Activated T-cell treated with anti-CD3 and anti-CD28 coated beads for 48 hours (primary cell): ENCODE data around the gene CDH22.

Source experiments
- DNase-seq: peaks from one replicate; pipeline ENCODE4 v3.0.0-alpha.2; 2020; ENCODE audit warnings: low read depth

Gene CDH22

DNA sequence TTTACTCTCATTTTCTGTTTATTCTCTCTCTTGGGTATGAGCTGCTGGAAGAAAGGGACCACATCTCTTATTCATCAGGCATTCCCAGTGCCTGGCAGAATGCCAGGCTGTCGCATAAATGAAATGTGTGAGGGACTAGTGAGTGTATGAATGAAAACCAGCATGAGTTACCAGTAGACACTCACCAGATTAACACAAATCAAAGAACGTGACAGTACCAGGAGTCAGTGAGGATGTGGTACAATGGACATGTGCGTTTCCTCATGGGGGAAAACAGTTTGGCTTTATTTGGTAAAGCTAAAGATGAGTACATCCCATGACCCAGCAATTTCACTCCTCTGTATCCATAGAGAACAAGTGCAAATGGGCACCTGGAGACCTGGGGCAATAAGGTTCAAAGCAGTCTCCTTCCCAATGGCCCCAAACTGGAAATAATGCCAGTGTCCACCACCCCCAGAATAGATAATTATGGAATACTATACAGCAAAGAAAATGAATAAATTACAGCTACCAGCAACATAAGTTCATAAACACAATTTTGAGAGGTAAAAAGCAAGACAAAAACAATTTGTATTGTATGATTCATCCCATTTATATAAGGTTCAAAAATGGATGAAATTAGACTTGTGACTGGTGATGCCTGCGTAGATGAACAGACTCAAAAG lies 93.3 kb downstream of the CDH22 start:
- no peak for DNase-seq

DNA sequence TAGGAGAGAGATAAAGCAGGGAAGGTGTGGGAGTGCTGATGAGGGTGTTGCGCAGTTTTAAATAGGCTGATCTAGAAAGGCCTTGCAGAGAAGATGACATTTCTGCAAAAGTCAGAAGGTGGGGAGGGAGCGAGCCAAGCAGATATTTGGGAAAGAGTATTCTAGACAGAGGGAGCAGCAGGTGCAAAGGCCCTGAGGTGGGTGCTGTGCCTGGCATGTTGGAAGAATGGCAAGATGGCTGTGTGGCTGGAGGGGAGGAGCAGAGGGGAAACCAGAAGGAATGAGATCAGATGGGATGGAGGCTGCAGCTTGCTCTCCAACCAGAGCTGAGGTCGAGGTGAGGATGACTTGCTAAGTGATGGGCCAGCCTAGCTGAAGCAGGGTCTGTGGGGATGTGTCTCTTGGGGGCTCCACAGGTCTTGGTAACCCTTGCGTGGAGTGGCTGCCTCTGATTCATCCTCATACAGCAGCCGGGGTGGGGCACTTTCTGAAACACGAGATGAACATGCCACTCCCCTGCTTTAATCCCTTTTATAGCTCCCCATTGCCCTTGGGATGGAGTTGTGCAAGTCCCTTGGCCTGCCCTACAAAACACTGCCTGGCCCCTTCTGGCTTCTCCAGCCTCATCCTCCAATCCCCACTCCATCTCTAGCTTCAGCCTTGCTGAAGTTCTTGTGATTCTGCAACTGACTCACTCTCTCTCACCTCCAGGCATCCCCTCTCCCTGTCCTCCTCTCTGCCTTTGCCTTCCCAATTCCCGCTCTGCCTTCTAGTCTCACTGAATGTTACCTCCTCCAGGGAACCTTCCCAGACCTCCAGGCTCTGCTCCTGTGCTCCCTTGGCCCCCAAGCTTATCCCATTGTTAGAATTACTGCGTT lies 94.1 kb downstream of the CDH22 start:
- no peak for DNase-seq

DNA sequence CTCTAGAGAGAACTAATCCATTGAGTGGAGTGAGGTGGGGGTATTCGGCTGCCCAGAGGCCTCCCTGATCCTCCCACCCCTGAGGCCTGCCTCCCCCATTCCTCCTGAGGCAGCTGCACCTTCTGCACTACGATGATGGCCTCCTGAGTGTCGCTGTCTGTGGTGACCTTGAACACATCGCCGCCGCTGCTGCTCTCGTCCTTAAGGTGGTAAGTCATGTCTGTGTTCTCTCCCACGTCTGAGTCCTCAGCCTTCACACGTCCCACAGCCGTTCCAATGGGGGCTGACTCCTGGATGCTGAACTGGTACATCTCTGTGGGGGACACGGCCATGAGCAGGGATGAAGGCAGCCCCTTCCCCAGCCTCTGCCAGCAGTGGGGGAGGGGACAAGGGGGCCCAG lies 95.4 kb downstream of the CDH22 start:
- no peak for DNase-seq

DNA sequence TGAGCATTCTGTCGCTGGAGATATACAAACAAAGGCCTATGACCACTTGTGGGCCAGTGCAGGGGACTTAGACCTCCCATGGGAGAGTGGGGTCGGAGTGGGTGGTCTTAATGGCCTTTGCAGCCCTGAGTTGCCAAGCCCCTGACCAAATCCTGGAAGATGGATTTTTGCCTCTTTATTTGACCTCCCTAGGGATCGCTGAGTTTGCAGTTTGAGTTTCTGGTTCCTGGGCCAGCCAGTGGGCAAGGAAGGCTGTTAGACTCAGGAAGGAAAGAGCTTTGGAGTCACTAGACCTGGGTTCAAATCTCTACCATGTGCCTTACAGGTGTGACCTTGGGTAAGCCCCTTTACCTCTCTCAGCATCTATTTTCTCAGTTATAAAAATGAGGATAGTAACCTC lies 96.0 kb downstream of the CDH22 start:
- no peak for DNase-seq

DNA sequence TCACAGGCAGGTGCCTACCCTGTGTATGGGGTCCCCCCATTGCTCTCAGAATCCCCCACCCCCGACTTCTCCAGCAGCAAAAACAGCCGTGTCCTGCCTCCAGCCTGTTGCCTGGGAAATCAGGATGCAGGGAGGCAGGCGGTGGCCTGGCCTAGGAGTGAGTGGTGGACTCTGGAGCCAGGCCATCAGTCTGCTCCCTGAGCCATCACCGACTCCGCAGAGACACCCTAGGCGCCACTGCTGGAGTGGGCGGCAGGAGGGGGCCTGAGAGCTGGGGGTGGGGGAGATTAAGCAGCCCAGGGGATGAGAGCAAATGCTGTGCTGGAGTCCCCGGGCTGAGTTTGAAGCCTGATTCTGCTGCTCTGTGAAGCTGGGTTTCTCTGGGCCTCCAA lies 97.0 kb downstream of the CDH22 start:
- DNase-seq: no peak

DNA sequence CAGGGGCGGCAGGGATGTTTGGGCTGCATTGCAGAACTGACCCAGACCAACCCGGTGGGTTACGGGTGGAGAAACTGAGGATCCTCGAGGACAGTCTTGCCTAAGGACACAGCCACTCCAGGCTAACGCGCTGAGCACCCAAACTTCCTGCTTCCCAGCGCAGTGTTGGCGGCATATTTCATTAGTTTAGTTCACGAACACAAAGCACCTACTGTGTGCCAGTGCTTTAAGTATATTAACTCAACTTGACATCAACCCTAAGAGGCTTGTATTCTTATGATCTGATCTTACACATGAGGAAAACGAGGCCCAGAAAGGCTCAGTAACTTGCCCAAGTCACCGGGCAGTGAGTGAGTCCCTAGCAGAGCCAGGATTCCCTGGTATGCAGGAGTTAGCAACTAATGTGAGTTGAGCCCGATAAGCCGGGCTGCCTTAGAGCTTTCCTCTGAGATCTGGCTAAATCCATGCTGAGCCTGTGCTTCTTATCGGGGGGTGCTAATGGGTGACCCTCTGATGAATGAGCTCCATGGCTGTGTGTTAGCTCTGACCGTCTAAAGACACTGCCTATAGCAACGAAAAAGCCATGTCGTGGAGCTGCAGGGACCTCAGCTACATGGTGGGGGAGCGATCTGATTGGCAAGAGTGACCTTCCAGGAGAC lies 97.5 kb downstream of the CDH22 start:
- no peak for DNase-seq

DNA sequence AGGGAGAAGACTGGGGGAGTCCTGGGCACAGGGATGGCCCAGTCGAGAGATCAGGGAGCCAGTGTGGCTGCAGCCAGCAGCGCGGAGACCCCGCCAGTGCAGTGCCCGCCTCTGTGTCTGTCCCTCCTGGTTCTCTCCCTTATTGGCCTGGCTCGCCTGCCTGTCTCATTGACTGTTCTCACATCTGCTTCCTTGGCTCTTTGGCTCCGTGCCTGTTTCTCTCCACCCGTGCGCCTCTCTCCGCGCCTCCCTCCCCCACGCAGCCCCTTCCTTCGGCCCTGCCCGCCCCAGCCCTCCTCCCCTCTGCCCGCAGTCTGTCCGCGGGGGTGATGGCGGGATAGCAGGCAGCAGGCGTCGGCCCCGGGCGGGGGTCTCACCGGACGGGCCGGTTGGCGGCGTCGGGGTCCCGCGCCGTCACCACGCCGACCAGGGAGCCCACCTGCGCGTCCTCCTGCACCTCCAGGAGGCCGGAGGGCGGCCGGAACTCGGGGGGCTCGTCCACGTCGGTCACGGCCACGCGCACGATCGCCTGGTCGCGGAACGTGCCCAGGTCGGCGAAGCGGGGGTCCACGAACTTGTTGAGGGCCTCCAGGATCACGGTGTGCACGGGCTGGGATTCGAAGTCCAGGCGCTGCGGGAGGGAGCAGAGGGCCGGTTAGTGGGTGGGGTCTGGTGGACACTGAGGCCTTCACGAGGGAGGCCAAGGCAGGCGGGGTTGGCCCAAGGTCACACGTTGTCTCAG lies 98.2 kb downstream of the CDH22 start:
- no peak for DNase-seq

DNA sequence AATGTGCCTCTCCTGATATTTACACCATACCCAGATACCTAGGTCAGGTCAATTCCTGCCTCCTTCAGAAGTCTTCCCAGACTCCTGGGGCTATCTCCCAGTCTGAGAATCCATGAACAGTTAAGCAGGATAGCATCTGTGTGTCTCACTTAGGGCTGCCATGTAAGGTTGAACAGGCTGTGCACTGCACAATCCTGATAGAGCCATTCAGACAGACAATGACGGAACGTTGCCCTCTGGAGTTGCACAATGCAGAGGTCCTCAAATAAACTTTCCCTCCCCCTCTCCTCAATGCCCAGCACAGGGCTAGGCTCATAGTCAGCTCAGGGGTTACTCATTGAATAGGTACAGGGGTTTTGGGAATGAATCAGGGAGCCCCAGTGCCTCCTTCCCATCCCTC lies 100.5 kb downstream of the CDH22 start:
- DNase-seq: no peak

DNA sequence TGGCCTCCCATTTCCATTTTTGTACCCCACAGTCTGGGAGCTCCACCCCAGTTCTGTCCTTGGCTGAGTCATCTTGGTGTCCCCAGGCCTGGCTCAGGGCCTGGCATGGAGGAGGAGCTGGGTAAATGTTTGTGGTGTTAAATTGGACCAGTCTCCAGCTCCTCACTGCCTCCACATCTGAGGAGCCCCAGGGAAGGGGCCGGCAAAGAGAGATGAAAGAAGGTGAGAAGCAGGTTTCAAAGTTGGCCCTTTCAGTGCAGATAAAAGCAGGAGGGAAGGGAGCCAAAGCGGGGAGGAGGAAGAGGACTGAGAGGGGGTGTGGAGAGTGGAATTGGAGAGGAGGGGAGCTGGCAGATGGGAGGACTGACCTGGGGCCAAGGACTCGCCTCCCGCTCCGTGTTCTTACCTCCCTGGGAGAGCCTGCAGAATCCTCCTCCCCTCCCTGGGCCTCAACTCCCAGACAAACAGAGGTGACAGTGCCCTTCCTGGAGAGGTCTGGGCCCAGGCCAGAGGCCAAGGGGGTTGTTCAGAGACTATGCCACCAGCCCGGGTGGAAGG lies 101.2 kb downstream of the CDH22 start:
- no peak for DNase-seq

DNA sequence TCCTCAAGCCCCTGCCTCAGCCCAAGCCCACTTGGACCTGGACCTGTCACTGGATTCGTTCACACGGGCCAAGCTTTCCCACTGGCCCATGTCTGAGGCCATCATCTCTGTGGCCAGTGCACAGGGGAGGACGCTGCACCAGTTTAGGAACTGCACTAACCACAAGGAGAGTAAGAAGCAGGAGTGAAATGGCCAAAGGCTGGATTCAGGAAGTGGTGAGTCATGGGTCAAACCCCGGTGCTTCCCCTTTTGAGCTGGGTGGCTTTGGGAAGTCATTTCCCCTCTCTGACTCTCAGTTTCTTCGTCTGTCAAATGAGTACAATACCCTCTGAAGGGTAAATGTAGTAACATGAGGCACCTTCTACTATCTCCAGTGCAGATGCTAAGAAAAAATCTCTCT lies 102.3 kb downstream of the CDH22 start:
- no peak for DNase-seq

DNA sequence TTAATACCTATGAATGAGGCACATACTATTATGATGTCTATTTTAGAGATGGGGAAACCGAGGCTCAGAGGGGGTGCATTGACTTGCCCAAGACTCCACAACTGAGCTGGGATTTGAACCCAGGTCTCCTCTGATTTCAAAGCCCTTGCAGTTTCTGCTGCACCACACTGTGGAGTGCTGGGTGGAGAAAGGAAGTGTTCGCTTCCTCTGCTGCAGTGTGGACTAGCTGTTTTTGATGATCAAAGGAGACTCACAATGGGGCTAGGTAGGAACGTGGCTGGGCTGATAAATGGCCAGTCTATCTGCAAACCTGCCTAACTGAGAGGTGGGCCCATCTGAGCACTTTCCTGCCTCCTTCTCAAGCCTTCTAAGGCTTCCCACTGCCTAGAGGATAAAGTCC lies 102.9 kb downstream of the CDH22 start:
- DNase-seq: no peak

DNA sequence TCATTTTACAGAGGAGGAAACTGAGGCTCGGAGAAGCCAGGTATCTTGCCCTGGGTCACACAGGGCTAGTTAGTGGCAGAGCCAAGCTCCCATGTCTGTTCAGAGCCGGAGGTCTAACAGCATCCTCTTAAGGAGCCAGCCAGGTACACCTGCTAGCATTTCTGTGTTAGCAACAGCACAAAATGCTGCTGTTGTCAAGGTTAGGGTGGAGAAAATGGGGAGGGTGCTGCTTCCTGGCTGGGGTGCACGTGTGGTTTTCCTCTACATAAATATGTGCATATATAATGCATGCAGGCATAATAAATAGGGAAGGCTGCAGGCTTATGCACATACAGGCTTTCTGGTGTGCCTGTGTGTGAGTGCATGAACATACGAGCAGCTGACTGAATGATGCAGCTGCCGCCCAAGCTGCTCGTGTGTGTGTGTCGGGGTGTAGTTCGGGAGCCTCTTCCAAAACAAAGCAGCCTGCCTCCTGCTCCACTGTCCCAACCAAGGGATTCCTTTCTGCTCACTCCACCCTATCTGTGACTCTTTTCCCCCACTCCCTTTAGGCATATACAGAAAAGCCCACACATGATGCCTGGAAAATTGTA lies 103.6 kb downstream of the CDH22 start:
- DNase-seq: no peak

DNA sequence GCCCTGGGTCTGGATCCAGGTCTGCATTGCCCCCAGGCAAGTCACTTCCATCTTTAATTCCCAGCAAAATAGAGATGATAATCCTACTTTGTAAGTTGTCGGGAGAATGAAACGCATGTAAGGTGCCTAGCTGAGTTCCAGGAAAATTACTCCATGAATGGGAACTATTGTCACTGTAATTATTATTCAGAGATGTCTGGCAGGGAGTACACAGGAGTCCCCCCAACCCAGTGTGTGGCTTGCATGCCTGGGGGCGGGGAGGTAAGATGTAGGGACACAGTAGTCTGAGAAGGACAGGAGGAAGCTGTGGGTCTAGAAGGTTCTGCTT lies 104.8 kb downstream of the CDH22 start:
- no peak for DNase-seq

DNA sequence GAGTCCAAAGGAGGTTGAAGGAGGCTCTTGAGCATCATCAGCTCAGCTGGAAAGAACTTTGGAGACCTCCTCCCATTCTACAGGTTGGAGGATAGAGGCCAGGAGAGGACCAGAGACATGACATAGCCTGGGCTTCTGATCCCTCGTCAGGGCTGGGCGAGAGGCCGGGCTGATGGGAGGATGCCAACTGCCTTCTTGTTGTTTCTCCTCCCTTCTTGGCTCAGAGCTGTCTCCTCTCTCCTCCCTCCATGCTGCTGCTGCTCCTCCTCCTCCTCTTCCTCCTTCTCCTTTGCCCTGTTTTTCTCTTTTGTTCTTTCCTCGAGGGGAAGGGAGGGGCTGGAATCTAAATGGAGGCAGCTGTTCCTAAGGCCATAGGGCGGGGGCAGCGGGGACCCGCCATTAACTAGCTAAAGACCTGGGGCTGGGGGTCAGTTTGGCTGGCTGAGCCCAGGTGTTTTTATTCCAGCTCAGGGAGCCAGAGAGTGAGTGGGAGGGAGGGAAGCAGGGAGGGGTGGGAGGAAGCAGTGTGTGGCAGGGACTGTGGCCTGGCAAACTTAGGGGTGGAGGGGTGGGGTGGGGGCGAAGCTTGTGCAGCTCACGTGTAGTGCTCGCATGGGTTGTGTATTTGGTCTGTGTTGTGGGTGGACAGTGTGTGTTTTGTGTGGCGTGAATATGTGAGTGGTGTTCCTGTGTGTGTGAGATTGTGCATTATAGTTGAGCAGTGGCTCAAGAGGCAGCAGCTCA lies 105.4 kb downstream of the CDH22 start:
- no peak for DNase-seq

DNA sequence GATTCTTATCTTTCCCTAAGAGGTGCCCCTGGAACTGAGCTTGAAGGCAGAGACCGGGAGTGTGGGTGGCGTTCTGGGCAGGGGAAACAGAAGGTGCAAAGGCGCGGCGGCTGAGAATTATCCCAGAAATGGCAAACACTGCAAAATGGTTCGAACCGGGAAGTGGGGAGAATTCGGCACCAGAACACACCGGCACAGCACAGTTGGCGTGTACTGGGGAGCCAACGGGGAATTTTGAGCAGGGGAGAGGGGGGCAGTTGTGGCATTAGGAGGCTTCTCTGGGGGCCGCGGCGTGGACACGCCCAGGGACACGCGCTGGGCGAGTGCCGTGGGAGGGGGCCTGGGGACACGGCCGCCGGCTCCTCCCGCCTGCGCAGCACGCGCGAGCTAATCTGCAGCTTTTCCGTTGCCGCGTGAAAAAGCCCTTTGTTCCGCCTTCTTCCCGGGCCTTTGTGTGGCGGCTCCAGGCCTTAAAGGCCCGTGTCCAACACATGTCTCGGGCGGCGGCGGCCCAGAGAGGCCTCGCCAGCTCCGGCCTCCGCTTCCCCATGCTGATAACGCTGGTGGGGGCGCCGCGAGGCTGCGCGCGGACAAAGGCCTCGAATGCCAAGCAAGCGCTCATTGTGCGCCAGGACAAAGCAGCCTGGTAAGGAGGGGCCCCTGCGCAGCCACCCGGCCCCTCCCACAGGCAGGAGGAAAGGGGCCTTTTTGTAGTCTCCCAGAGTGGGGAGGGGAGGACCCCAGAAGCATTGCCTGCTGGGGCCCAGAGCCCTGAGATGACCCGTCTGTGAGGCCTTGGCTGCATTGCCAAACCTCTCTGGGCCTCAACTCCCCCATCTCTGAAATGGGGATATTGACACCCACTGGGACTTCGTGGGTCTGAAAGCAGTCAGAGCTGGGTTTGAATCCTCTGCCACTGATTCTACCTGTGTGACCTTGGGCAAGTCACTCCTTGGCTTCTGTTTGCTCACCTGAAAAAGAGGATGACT lies 107.4 kb downstream of the CDH22 start:
- DNase-seq: no peak

DNA sequence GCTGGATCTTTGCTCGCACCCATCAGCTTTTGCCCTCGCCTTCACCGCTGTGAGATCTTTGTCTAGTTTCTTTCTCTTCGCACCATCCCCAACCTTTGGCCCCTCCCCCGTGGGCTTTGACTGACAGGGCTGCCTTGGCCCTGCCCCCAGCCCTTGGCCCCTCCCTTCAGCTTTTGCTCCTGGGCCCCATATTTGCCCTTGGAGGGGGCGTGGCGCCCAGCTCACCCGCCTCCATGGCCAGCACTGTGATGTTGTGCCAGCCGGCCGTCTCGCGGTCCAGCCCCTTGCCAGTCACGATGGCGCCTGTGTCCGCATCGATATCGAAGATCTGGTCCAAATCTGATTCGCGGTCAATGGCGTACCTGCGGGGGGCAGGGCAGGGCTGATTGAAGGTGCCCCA lies 109.1 kb downstream of the CDH22 start:
- DNase-seq: peak; percentile 21

DNA sequence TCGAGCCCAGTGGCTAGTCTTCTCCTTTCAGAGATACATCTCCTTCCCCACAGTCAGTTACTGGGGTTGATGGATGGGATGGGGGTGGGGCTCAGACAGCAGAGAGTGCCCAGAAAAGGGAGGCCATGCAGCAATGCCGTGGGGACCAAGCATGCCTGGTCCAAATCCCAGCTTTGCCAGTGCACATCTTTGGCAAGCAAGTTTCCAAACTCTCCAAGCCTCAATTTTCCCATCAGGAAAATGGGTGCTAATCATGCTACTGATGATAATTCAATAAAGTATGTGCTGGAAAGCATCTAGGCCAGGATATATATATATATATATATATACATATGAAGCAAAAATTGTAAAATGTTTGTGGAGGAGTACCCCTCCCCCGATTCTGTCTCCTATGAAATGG lies 111.3 kb downstream of the CDH22 start:
- no peak for DNase-seq

DNA sequence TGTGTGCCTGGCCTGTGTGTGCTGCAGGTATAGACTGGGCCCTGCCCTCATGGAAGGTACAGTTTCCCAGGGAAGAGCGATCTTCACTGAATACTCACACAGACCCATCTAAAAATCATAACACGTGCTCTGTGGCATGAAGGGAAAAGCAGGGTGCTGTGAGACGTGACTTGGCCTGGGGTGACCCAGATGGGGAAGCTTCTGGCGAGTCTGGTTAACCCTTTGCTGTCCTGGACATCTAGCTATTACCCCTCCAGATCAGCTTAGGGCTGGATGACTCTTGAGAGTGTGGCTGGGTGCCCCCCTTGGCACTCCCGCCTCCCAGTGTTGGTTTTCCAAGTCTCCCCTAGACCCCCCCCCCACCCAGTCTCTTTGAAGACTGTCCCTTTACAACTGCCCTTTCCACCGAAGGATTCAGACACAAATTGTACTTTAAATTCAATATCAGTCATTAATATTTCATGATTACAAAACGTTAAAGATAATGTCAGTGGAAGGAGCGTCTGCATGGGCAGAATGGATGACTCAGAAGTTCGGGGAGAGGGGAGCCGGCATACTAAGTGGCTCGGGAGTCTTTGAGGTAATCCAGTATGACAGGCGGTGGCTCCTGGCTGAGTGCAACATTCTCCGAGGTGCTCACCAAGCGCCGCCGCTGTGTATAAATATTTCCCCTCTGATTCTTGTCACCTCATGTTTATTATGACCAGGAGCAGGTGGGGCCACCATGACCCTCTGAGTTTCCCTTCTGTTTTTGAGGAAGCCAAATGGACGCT lies 112.8 kb downstream of the CDH22 start:
- DNase-seq: no peak

DNA sequence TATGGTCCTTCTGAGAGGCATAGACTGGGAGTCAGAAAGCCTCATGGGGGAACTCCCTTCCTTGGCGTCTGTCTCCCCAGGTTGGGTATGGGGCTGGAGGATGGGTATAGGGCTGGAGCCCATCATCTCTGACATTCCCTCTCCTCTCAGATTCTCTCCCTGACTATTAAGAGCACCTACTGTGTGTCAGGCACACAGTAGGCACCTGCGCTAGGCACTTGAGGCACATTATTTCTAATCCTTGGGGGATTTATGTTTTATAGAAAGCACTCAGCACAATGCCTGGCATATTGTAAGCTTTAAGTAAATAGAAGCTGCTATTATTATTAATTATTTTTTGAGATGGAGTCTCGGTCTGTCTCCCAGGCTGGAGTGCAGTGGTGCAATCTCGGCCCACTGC lies 113.9 kb downstream of the CDH22 start:
- no peak for DNase-seq
